Placental epithelial cell (primary cell): Measurements from ENCODE around the gene CBX6. TPM values are rescaled to one million over a fixed set of nuclear protein-coding genes. Genes with fewer than 3 reads are reported as not detected.

Source experiments
- total RNA-seq: library from RNA; depleted of rRNA; stranded (reverse); fragments of >200 nt; gene quantifications from 2 replicates; pipeline ENCODE4 v1.2.3, GENCODE V29; 2012

The CBX6 gene
- total RNA-seq: 27.7 and 41.2 TPM in 2 replicates

GRCh38 chr22:38872172-38872830 is at the start of gene CBX6:
Gene CBX6, minus strand, starts transcription at chr22:38872216. Its CDS starts 26 bp downstream, at chr22:38872190.

GRCh38 chr22:38843657-38844314 is 28.2 kb downstream of the CBX6 start, which contains the start of gene NPTXR:
Gene NPTXR, minus strand, starts transcription at chr22:38844028.

Other genes starting within 250 kb of the CBX6 start
- gene FAM227A, start 215.8 kb downstream of the CBX6 start, total RNA-seq: 1.2 and 3.1 TPM in 2 replicates
- 14.2 and 20.4 TPM in 2 replicates for gene CBY1, start 215.6 kb downstream of the CBX6 start, total RNA-seq
- 48.7 and 97.0 TPM in 2 replicates for gene TOMM22, start 190.3 kb downstream of the CBX6 start, total RNA-seq
- gene JOSD1, start 171.3 kb downstream of the CBX6 start, total RNA-seq: 55.0 and 76.5 TPM in 2 replicates
- gene GTPBP1, start 166.3 kb downstream of the CBX6 start, total RNA-seq: 32.5 and 34.9 TPM in 2 replicates
- gene SUN2, start 116.2 kb downstream of the CBX6 start, total RNA-seq: 69.1 and 119 TPM in 2 replicates
- 18.5 and 19.5 TPM in 2 replicates for gene DNAL4, start 78.1 kb downstream of the CBX6 start, total RNA-seq
- gene NPTXR, start 28.2 kb downstream of the CBX6 start, total RNA-seq: 0.43 and 0.79 TPM in 2 replicates
- gene APOBEC3A, start 85.4 kb upstream of the CBX6 start, total RNA-seq: not detected in 2 replicates
- 1.2 and 1.6 TPM in 2 replicates for gene APOBEC3B, start 110.1 kb upstream of the CBX6 start, total RNA-seq
- gene APOBEC3C, start 142.0 kb upstream of the CBX6 start, total RNA-seq: 16.9 TPM in 2 replicates
- 1.2 and 5.5 TPM in 2 replicates for gene APOBEC3D, start 148.9 kb upstream of the CBX6 start, total RNA-seq
- 2.9 and 4.7 TPM in 2 replicates for gene APOBEC3F, start 168.6 kb upstream of the CBX6 start, total RNA-seq
- 4.1 and 6.7 TPM in 2 replicates for gene APOBEC3G, start 205.1 kb upstream of the CBX6 start, total RNA-seq
- 1.2 TPM in 1 of 2 replicates, not detected in the other for gene APOBEC3H, start 225.0 kb upstream of the CBX6 start, total RNA-seq